D721Med (cell line): ENCODE results near the gene TLCD3A.
"Not testable (repeated sequence)": the region's sequence is repeated elsewhere in the genome, so short reads cannot be mapped to it uniquely, and the experiment has no call there.

Source experiments
- DNase-seq: peaks from one replicate; pipeline ENCODE4 v3.0.0; 2011; ENCODE audit warnings: low spot score; ENCODE audit not compliant: insufficient read length
- FAIRE-seq: peaks from 2 replicates; lab custom pipeline; 2011; peaks lifted over from hg19 to GRCh38; lab: Jason Lieb, UNC
- CTCF ChIP-seq: IDR thresholded peaks from 2 replicates; pipeline ENCODE4 v1.5.1; 2012; ENCODE audit warnings: mild to moderate bottlenecking, control low read depth; ENCODE audit not compliant: insufficient read depth; ENCODE audit errors: missing control alignments

The TLCD3A gene

GRCh38 chr17:689556-690275 lies 42.7 kb upstream of the TLCD3A start:
- TF ChIP-seq CTCF = no peak
- FAIRE-seq (no peak), DNase-seq (no peak)

GRCh38 chr17:690361-690760 lies 42.0 kb upstream of the TLCD3A start:
- FAIRE-seq (no peak), DNase-seq (no peak)
- TF ChIP-seq CTCF = no peak

GRCh38 chr17:691423-691822 lies 41.0 kb upstream of the TLCD3A start:
- TF ChIP-seq CTCF = no peak
- no peak for FAIRE-seq
- no peak for DNase-seq

GRCh38 chr17:692116-692515 lies 40.3 kb upstream of the TLCD3A start:
- DNase-seq (no peak), FAIRE-seq (no peak)
- no peak for TF ChIP-seq CTCF

GRCh38 chr17:693791-694638 lies 38.4 kb upstream of the TLCD3A start:
- no peak for DNase-seq
- no peak for TF ChIP-seq CTCF
- no peak for FAIRE-seq

GRCh38 chr17:696369-696768 lies 36.0 kb upstream of the TLCD3A start:
- FAIRE-seq (no peak), DNase-seq (no peak)
- TF ChIP-seq CTCF = no peak

- DNase-seq (no peak), FAIRE-seq (no peak)
- no peak for TF ChIP-seq CTCF
These were observed 34.7 kb upstream of the TLCD3A start for GRCh38 chr17:697682-698081.

GRCh38 chr17:698096-698495 lies 34.3 kb upstream of the TLCD3A start:
- not testable (repeated sequence) for FAIRE-seq

More at GRCh38 chr17:698096-698495, 34.3 kb upstream of the TLCD3A start:
- DNase-seq = not testable (repeated sequence)
